Neuron (in vitro differentiated cells): ENCODE results near the gene CSRNP2.

Experiments
- H2AFZ ChIP-seq: one replicate; pipeline ENCODE4 v1.6.1; 2013; ENCODE audit warnings: low read depth, mild to moderate bottlenecking, inconsistent platforms, low read length, moderate library complexity
- H3K27me3 ChIP-seq: one replicate; pipeline ENCODE4 v1.6.1; 2013; ENCODE audit warnings: low read length; ENCODE audit not compliant: insufficient read depth
- H3K36me3 ChIP-seq: one replicate; pipeline ENCODE4 v1.6.1; 2013; ENCODE audit warnings: low read length; ENCODE audit not compliant: insufficient read depth
- H3K4me1 ChIP-seq: one replicate; pipeline ENCODE4 v1.6.1; 2013; ENCODE audit warnings: low read length; ENCODE audit not compliant: insufficient read depth
- H3K4me3 ChIP-seq: 2 replicates; pipeline ENCODE4 v1.5.1; 2013; ENCODE audit warnings: mild to moderate bottlenecking, low read length, moderate library complexity
- H3K9me3 ChIP-seq: one replicate; pipeline ENCODE4 v1.6.1; 2013; ENCODE audit warnings: low read length

Gene CSRNP2

DNA sequence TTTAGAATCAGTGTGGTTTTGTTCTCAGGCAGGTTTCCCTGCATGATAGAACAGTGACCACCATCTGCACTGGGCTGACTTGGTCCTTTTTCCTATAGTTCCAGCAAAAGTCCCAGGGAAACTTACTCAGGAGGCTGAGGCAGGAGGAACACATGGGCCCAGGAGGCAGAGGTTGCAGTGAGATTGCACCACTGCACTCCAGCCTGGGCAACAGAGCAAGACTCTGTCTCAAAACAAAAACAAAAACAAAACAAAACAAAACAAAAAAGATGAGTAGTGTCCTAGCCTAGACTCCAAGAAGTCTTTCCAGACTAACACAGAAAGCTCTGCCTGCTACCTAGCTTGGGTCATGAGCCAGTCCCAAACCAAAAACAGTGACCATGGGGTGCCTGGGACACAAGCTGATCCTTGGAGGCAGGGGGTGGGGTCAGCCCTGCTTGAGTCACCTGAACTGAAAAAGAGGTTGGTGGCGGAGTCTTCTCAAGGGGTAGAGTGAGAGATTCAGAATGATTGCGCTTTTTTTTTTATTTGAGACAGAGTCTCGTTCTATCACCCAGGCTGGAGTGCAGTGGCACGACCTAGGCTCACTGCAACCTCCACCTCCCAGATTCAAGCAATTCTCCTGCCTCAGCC is 49.8 kb downstream of the CSRNP2 start:
- H3K36me3 ChIP-seq = no peaks in the 10 kb centered on the region
- H3K9me3 ChIP-seq = no peaks in the 10 kb centered on the region
- H3K4me3 ChIP-seq = no peak overlapping the region
- peaks cover under 1% of the 10 kb centered on the region for H3K4me1 ChIP-seq
- no peaks in the 10 kb centered on the region for H3K27me3 ChIP-seq
- H2AFZ ChIP-seq = no peak overlapping the region

DNA sequence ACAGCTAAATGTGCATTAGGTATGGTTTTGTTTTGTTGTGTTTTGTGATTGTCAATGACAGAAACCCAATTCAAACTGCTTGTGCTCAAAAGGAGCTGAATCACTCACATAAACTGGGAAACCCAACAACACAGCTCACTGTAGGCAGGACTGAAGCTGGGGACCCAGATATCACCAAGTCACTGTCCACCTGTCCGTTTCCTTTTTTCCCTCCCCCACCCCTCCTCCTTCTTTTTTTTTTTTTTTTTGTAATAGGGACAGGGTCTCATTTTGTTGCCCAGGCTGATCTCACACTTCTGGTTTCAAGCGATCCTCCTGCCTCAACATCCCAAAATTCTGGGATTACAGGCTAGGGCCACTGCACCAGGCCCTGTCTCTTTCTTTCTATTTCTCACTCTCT is 50.3 kb downstream of the CSRNP2 start:
- peaks cover 3% of the 10 kb centered on the region for H3K4me1 ChIP-seq
- H3K36me3 ChIP-seq = no peaks in the 10 kb centered on the region
- H3K27me3 ChIP-seq = no peaks in the 10 kb centered on the region
- no peak overlapping the region for H2AFZ ChIP-seq
- H3K4me3 ChIP-seq = no peak overlapping the region
- H3K9me3 ChIP-seq = no peaks in the 10 kb centered on the region

DNA sequence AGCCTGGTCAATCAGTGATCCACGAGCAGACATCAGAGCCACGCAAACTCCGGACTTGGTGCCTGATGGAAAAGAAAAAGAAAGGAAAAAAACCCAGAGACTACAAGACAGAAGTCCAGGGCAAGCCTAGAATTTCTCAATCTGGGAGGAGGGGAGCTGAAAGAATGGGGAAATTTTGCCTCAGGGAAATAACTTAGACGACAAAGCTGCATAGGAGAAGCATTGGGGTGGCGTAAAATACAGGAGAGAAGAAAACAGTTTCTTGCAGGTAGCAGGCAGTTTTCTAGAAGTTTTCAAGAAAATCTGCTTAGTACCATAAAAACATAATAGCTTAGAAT is 54.6 kb downstream of the CSRNP2 start:
- H3K36me3 ChIP-seq = no peaks in the 10 kb centered on the region
- no peaks in the 10 kb centered on the region for H3K27me3 ChIP-seq
- peaks cover 5% of the 10 kb centered on the region for H3K4me1 ChIP-seq
- no peak overlapping the region for H3K4me3 ChIP-seq
- H2AFZ ChIP-seq = no peak overlapping the region
- no peaks in the 10 kb centered on the region for H3K9me3 ChIP-seq

DNA sequence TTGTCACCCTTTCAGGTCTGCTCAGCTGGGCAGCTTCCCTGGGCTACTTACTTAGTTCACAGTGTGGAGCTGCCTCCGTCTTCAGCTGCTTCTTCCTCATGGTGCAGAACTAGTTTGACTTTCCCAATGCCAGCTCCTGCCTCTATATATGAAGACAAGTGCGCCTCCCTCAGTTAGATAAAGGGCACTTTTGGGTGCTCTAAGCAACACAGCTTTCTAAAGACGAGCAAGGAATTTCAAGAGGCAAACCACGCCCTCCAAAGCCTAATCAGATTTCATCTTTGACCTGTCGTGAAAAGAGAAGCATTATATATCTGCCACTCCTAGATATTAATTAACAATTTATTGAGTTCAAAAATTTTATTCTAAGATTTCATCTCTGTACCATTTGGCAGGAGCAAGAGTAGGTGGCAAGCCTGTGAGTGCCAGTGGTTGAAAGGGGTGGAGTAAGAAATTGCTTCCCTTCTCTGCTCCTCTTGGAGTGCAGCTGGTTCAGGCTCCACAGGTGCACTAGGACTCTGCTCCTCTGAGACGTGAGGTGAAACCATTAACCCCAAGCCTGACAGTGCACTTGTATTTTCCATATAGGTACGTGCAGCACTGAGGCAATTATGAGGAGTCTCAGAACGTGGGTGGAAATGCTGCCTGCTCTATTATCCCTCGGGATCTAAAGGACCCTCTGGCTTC is 55.1 kb downstream of the CSRNP2 start:
- H2AFZ ChIP-seq = no peak overlapping the region
- no peaks in the 10 kb centered on the region for H3K9me3 ChIP-seq
- H3K4me3 ChIP-seq = no peak overlapping the region
- peaks cover 5% of the 10 kb centered on the region for H3K4me1 ChIP-seq
- no peaks in the 10 kb centered on the region for H3K36me3 ChIP-seq
- H3K27me3 ChIP-seq = no peaks in the 10 kb centered on the region

- Histone ChIP-seq H3K4me3 (no peak overlapping the region), H3K36me3 (no peaks in the 10 kb centered on the region), H3K9me3 (no peaks in the 10 kb centered on the region), H2AFZ (no peak overlapping the region), H3K27me3 (no peaks in the 10 kb centered on the region), H3K4me1 (peaks cover 5% of the 10 kb centered on the region)
Measured at GRCh38 chr12:51027342-51027835, 56.0 kb downstream of the CSRNP2 start.

DNA sequence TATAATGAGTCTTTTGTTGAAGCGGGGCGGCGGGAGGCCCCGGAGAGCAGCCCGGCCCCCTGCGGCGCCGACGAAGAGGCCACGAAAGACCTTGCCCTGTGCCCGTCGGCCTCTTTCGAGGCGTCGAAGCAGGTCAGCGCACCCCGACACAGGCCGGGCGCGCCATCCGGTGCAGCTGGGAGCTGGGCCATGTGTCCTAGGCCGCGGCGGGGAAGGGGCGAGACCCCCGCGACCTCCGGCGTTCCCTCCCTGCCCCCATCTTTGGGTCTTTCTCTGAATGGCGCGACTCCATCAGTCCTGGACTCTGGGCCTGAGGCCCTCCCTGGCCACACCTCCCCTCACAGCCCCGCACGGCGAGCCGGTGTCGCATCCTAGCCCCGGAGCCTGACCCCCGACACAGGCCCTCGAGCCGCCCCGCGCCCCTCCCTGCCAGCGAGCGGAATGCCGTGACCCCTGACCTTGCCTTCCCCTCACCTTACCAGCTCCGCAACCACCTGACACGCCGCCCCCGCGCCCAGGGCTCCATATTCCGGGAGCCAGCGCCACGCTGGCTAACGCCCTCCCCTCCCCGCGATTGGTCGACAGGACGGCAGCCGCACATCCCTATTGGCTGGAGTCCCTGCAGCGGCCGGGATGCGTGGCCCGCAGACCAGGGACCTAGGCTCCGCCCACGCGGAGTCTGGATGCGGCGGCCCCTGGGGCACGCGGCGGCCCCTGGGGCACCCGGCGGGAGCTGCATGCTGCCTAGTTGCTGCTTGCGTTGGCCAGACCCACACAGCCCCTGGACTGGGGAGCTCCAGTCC is 57.4 kb downstream of the CSRNP2 start, which contains the start of gene SLC11A2:
Gene SLC11A2 (minus strand): TSS at position 549 of the 803 bp plus-strand sequence. CDS start 15,656 bp downstream, outside the sequence.
- H3K27me3 ChIP-seq = no peaks in the 10 kb centered on the region
- H3K36me3 ChIP-seq = no peaks in the 10 kb centered on the region
- peaks cover 5% of the 10 kb centered on the region for H3K4me1 ChIP-seq
- H2AFZ ChIP-seq = peak within 1 kb of the TSS; percentile 68
- no peaks in the 10 kb centered on the region for H3K9me3 ChIP-seq
- peak within 1 kb of the TSS; percentile 74 for H3K4me3 ChIP-seq

GRCh38 chr12:51025338-51025835 is 58.0 kb downstream of the CSRNP2 start:
- no peaks in the 10 kb centered on the region for H3K27me3 ChIP-seq
- H3K4me3 ChIP-seq = peak overlapping the region; percentile 74
- H3K36me3 ChIP-seq = no peaks in the 10 kb centered on the region
- peaks cover 5% of the 10 kb centered on the region for H3K4me1 ChIP-seq
- H2AFZ ChIP-seq = peak overlapping the region; percentile 68
- H3K9me3 ChIP-seq = no peaks in the 10 kb centered on the region

GRCh38 chr12:51023625-51024382 is 59.6 kb downstream of the CSRNP2 start:
- Histone ChIP-seq H3K4me3 (peak overlapping the region; percentile 74), H3K27me3 (no peaks in the 10 kb centered on the region), H3K36me3 (no peaks in the 10 kb centered on the region), H3K9me3 (no peaks in the 10 kb centered on the region), H3K4me1 (peaks cover 5% of the 10 kb centered on the region), H2AFZ (no peak overlapping the region)

- no peak overlapping the region for H3K4me3 ChIP-seq
- no peak overlapping the region for H2AFZ ChIP-seq
- H3K9me3 ChIP-seq = no peaks in the 10 kb centered on the region
- H3K36me3 ChIP-seq = no peaks in the 10 kb centered on the region
- H3K27me3 ChIP-seq = no peaks in the 10 kb centered on the region
- peaks cover 3% of the 10 kb centered on the region for H3K4me1 ChIP-seq
Measured at GRCh38 chr12:51021694-51022093, 61.7 kb downstream of the CSRNP2 start.

DNA sequence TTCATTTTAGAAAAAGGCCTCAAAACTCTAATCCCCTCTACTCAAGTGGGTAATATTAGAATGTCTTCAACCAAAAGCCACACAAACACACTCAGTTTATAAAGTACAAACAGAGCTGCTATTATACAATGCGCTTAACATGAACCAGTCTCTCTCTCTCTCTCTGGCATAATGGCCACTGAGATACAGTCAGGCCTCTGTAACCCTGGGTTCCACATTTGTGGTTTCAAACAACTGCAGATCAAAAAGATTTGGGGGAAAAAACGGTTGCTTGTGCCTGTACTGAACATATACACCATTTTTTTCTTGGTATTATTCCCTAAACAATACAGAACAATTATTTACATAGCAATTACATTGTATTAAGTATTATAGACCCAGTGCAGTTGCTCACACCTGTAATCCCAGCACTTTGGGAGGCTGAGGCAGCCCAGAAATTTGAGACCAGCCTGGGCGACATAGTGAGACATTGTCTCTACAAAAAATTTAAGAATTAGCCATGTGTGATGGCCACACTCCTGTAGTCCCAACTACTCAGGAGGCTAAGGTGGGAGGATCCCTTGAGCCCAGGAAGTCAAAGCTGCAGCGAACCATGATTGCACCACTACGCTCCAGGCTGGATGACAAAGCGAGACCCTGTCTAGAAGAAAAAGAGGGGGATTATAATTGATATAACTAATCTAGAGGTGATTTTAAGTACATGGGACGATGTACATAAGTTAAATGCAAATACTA is 62.8 kb downstream of the CSRNP2 start:
- no peaks in the 10 kb centered on the region for H3K27me3 ChIP-seq
- no peak overlapping the region for H3K4me3 ChIP-seq
- H3K9me3 ChIP-seq = no peaks in the 10 kb centered on the region
- no peaks in the 10 kb centered on the region for H3K36me3 ChIP-seq
- peaks cover 3% of the 10 kb centered on the region for H3K4me1 ChIP-seq
- H2AFZ ChIP-seq = no peak overlapping the region

GRCh38 chr12:51019927-51020326 is 63.5 kb downstream of the CSRNP2 start:
- no peaks in the 10 kb centered on the region for H3K9me3 ChIP-seq
- H3K4me3 ChIP-seq = no peak overlapping the region
- peaks cover 3% of the 10 kb centered on the region for H3K4me1 ChIP-seq
- no peaks in the 10 kb centered on the region for H3K36me3 ChIP-seq
- H3K27me3 ChIP-seq = no peaks in the 10 kb centered on the region
- no peak overlapping the region for H2AFZ ChIP-seq

- H3K4me1 ChIP-seq = no peaks in the 10 kb centered on the region
- no peaks in the 10 kb centered on the region for H3K36me3 ChIP-seq
- H3K4me3 ChIP-seq = no peak overlapping the region
- H3K27me3 ChIP-seq = no peaks in the 10 kb centered on the region
- H2AFZ ChIP-seq = no peak overlapping the region
- H3K9me3 ChIP-seq = no peaks in the 10 kb centered on the region
Measured at GRCh38 chr12:51018956-51019355, 64.4 kb downstream of the CSRNP2 start.
